Ammon's horn (tissue), 1 donor: ENCODE results near the gene GRM5.
"Not testable (repeated sequence)": the region's sequence is repeated elsewhere in the genome, so short reads cannot be mapped to it uniquely, and the experiment has no call there.

ENCODE experiments used
- DNase-seq: peaks from one replicate; pipeline ENCODE4 v3.0.0-alpha.2; 2016; ENCODE audit warnings: low spot score

Gene GRM5

GRCh38 chr11:88975441-88975840 is 90.3 kb downstream of the GRM5 start:
- not testable (repeated sequence) for DNase-seq

GRCh38 chr11:88972210-88972609 is 93.6 kb downstream of the GRM5 start:
- DNase-seq: no peak

- not testable (repeated sequence) for DNase-seq
Measured at GRCh38 chr11:88961621-88962020, 104.2 kb downstream of the GRM5 start.

GRCh38 chr11:88959857-88960256 is 105.9 kb downstream of the GRM5 start:
- peak; percentile 2 for DNase-seq

GRCh38 chr11:88950975-88951374 is 114.8 kb downstream of the GRM5 start:
- DNase-seq: no peak

- DNase-seq: not testable (repeated sequence)
Measured at GRCh38 chr11:88948908-88949307, 116.9 kb downstream of the GRM5 start.

- DNase-seq: not testable (repeated sequence)
Measured at GRCh38 chr11:88947843-88948572, 117.8 kb downstream of the GRM5 start.

GRCh38 chr11:88929665-88930064 is 136.1 kb downstream of the GRM5 start:
- not testable (repeated sequence) for DNase-seq

- DNase-seq: not testable (repeated sequence)
Measured at GRCh38 chr11:88917065-88917464, 148.7 kb downstream of the GRM5 start.

GRCh38 chr11:88909500-88909899 is 156.3 kb downstream of the GRM5 start:
- no peak for DNase-seq

GRCh38 chr11:88901436-88901835 is 164.3 kb downstream of the GRM5 start:
- not testable (repeated sequence) for DNase-seq

GRCh38 chr11:88888855-88889254 is 176.9 kb downstream of the GRM5 start:
- not testable (repeated sequence) for DNase-seq

- no peak for DNase-seq
Measured at GRCh38 chr11:88886796-88887195, 179.0 kb downstream of the GRM5 start.

- not testable (repeated sequence) for DNase-seq
Measured at GRCh38 chr11:88882800-88883199, 183.0 kb downstream of the GRM5 start.

GRCh38 chr11:88861618-88862017 is 204.2 kb downstream of the GRM5 start:
- DNase-seq: no peak

GRCh38 chr11:88860431-88860830 is 205.4 kb downstream of the GRM5 start:
- DNase-seq: peak; percentile 67

- DNase-seq: not testable (repeated sequence)
Measured at GRCh38 chr11:88853963-88854362, 211.8 kb downstream of the GRM5 start.

GRCh38 chr11:88851547-88851946 is 214.2 kb downstream of the GRM5 start:
- DNase-seq: not testable (repeated sequence)

GRCh38 chr11:88849773-88850172 is 216.0 kb downstream of the GRM5 start:
- not testable (repeated sequence) for DNase-seq

- no peak for DNase-seq
Measured at GRCh38 chr11:88849368-88849767, 216.4 kb downstream of the GRM5 start.

- not testable (repeated sequence) for DNase-seq
Measured at GRCh38 chr11:88846266-88846665, 219.5 kb downstream of the GRM5 start.

- DNase-seq: not testable (repeated sequence)
Measured at GRCh38 chr11:88844941-88845340, 220.8 kb downstream of the GRM5 start.

- DNase-seq: not testable (repeated sequence)
Measured at GRCh38 chr11:88843766-88844426, 221.9 kb downstream of the GRM5 start.
